Ishikawa (cell line): Measurements from ENCODE around the gene STAT5A.

Experiments
- CEBPB ChIP-seq: IDR thresholded peaks from 2 replicates; pipeline ENCODE4 v1.6.1; 2012
- CREB1 ChIP-seq: IDR thresholded peaks from 2 replicates; pipeline ENCODE4 v1.6.1; 2012; ENCODE audit warnings: low read depth
- EGR1 ChIP-seq: IDR thresholded peaks from 2 replicates; pipeline ENCODE4 v1.6.1; 2012
- EP300 ChIP-seq: IDR thresholded peaks from 2 replicates; pipeline ENCODE4 v1.6.1; 2012; ENCODE audit warnings: borderline replicate concordance
- FOXM1 ChIP-seq: IDR thresholded peaks from 2 replicates; pipeline ENCODE4 v1.6.1; 2012; ENCODE audit warnings: low read depth, borderline replicate concordance
- MAX ChIP-seq: IDR thresholded peaks from 2 replicates; pipeline ENCODE4 v1.6.1; 2012
- NFIC ChIP-seq: IDR thresholded peaks from 2 replicates; pipeline ENCODE4 v1.6.1; 2012
- RAD21 ChIP-seq: IDR thresholded peaks from 2 replicates; pipeline ENCODE4 v1.6.1; 2012; ENCODE audit warnings: low read depth
- REST ChIP-seq: IDR thresholded peaks from 2 replicates; pipeline ENCODE4 v1.6.1; 2012; ENCODE audit warnings: low read depth, mild to moderate bottlenecking
- TAF1 ChIP-seq: IDR thresholded peaks from 2 replicates; pipeline ENCODE4 v1.6.1; 2012; ENCODE audit warnings: low read depth, mild to moderate bottlenecking
- TCF12 ChIP-seq: IDR thresholded peaks from 2 replicates; pipeline ENCODE4 v1.6.1; 2012; ENCODE audit warnings: low read depth
- TEAD4 ChIP-seq: IDR thresholded peaks from 2 replicates; pipeline ENCODE4 v1.6.1; 2012
- USF1 ChIP-seq: IDR thresholded peaks from 2 replicates; pipeline ENCODE4 v1.6.1; 2012
- YY1 ChIP-seq: IDR thresholded peaks from 2 replicates; pipeline ENCODE4 v1.6.1; 2012; ENCODE audit warnings: low read depth
- ZBTB7A ChIP-seq: IDR thresholded peaks from 2 replicates; pipeline ENCODE4 v1.6.1; 2012; ENCODE audit warnings: low read depth

STAT5A gene

GRCh38 chr17:42268236-42268635 lies 20.1 kb upstream of the STAT5A start:
- no peak for TF ChIP-seq USF1
- no peak for TF ChIP-seq MAX
- TF ChIP-seq NFIC, result no peak
- no peak for TF ChIP-seq TEAD4
- TF ChIP-seq YY1, result no peak
- TF ChIP-seq REST, result no peak
- TF ChIP-seq ZBTB7A, result no peak
- no peak for TF ChIP-seq TCF12
- TF ChIP-seq EGR1, result no peak
- TF ChIP-seq CEBPB, result no peak
- no peak for TF ChIP-seq EP300
- TF ChIP-seq CREB1, result no peak
- no peak for TF ChIP-seq TAF1
- no peak for TF ChIP-seq FOXM1
- no peak for TF ChIP-seq RAD21

- TF ChIP-seq USF1 (no peak), ZBTB7A (no peak), TCF12 (no peak), TAF1 (no peak), YY1 (no peak), EGR1 (no peak), CEBPB (no peak), FOXM1 (no peak), REST (no peak), CREB1 (no peak), NFIC (no peak), MAX (no peak), EP300 (no peak), RAD21 (no peak), TEAD4 (no peak)
These were observed 18.1 kb upstream of the STAT5A start for GRCh38 chr17:42270170-42270535.

- TF ChIP-seq MAX (no peak), RAD21 (no peak), EP300 (no peak), EGR1 (no peak), USF1 (no peak), CEBPB (no peak), REST (no peak), FOXM1 (no peak), TCF12 (no peak), CREB1 (no peak), YY1 (no peak), NFIC (no peak), TAF1 (no peak), TEAD4 (no peak), ZBTB7A (no peak)
These were observed 17.7 kb upstream of the STAT5A start for GRCh38 chr17:42270596-42270995.

GRCh38 chr17:42271006-42271778 lies 17.1 kb upstream of the STAT5A start:
- no peak for TF ChIP-seq CEBPB
